VCaP (cell line): Measurements from ENCODE around the gene STAM.

Source experiments
- H3K27ac ChIP-seq: fragments of 450-650 bp; 2 replicates; pipeline ENCODE4 v1.5.1; 2017
- CTCF ChIP-seq: fragments of 450-650 bp; conservative IDR thresholded peaks from 2 replicates; pipeline ENCODE4 v1.5.1; 2017; ENCODE audit warnings: mild to moderate bottlenecking, moderate library complexity

STAM gene

GRCh38 chr10:17643755-17644484 is at the start of gene STAM:
TSS of gene STAM (plus strand) at chr10:17644151. CDS start at chr10:17644340, 189 bp downstream.
- no peak for TF ChIP-seq CTCF
- H3K27ac ChIP-seq = peak within 1 kb of the TSS; percentile 98

GRCh38 chr10:17597386-17597785 is 46.6 kb upstream of the STAM start:
- no peak overlapping the region for H3K27ac ChIP-seq
- no peak for TF ChIP-seq CTCF

GRCh38 chr10:17599089-17599488 is 44.9 kb upstream of the STAM start:
- no peak overlapping the region for H3K27ac ChIP-seq
- TF ChIP-seq CTCF = peak; percentile 75

GRCh38 chr10:17605936-17606335 is 38.0 kb upstream of the STAM start:
- peak overlapping the region; percentile 27 for H3K27ac ChIP-seq
- TF ChIP-seq CTCF = no peak

GRCh38 chr10:17606547-17607040 is 37.4 kb upstream of the STAM start:
- no peak for TF ChIP-seq CTCF
- peak overlapping the region; percentile 27 for H3K27ac ChIP-seq

DNA sequence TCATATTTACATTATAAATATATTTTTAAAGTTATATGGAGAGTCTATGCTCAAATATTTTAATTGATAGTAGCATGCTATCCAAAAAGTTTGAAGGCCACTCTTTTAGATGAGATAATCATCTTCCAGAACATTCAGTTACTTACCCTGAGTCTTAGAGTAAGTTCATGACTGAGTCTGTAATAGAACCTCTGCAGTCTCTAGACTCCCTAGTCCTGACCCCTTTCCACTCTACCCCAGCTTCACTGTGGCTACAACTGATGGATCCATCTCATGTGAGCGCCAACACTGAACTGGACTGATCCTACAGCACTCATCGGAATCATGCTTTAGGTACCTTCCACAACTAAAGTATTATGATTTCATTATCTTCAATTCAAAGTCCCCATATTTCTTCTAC is 36.9 kb upstream of the STAM start:
- peak overlapping the region; percentile 27; the same call in 1 of the 2 replicates for H3K27ac ChIP-seq
- TF ChIP-seq CTCF = no peak

DNA sequence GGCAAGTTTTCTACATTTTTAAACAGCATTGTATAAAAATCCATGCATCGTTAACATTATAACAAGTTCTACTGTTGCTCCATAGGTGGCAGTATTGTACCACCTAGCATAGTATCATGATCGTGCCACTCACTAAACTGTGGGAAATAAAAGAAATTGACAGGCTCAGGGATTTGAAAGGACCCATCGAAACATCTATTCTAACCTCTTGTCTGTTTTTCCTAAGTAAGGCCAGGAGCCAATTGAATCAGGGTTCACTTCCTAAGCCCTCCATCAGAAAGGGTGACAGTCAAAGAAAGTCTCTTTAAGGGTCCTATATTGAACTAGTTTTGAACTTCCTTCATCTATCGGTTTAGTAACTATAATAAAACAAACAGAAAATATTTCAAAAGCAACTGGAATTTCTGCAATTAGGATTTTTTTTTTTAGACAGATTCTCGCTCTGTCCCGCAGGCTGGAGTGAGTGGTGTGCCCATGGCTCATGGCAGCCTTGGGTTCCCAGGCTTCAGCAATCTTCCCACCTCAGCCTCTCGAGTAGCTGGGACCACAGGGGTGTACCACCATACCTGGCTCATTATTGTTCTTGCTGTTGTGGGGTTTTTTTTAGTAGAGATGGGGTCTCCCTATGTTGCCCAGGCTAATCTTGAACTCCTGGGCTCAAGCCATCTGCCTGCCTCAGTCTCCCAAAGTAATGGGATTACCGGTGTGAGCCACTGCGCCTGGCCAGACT is 36.2 kb upstream of the STAM start:
- TF ChIP-seq CTCF = peak; percentile 91
- H3K27ac ChIP-seq = no peak overlapping the region; the same call in 1 of the 2 replicates
